Suppressor macrophage (primary cell): ENCODE results near the gene GJA1.

Source experiments
- DNase-seq, 4 experiments: peaks; one replicate each; pipeline ENCODE4 v3.0.0-alpha.2; 2020 to 2022

GJA1 gene

DNA sequence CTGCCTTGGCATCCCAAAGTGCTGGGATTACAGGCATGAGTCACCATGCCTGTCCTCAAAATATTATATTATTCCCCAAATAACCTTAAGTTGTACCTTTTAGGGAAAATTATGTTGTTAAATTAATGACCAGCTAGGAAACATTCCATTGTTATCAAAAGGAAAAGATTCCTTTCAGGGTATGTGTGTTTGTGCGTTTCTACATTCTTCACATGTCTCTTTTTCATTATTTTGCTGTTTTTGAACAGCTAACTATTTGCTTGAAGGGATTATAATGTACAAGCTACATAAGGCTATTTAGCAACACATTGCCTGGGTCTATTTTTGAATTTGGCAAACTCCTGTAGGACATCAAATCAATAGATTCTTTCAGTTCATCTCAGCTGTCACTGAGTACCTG lies 57.1 kb downstream of the GJA1 start:
- DNase-seq: no peak

DNA sequence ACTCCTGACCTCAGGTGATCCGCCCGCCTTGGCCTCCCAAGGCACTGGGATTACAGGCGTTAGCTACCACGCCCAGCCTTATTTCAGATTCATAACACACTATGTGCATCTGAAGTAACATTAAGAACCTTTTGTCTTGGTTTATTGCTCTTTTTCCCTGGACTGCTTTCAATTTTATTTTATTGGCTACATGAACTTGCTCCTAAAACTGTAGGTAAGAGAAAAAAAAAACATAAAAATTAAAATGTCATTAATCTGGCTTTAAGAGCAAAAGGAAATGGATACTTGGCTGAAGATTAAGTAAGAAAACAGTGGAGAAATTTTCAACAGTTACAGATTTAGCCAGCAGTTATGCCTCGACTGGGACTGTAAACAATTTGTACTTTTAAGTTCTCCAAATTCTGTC lies 62.5 kb downstream of the GJA1 start:
- no peak for DNase-seq

DNA sequence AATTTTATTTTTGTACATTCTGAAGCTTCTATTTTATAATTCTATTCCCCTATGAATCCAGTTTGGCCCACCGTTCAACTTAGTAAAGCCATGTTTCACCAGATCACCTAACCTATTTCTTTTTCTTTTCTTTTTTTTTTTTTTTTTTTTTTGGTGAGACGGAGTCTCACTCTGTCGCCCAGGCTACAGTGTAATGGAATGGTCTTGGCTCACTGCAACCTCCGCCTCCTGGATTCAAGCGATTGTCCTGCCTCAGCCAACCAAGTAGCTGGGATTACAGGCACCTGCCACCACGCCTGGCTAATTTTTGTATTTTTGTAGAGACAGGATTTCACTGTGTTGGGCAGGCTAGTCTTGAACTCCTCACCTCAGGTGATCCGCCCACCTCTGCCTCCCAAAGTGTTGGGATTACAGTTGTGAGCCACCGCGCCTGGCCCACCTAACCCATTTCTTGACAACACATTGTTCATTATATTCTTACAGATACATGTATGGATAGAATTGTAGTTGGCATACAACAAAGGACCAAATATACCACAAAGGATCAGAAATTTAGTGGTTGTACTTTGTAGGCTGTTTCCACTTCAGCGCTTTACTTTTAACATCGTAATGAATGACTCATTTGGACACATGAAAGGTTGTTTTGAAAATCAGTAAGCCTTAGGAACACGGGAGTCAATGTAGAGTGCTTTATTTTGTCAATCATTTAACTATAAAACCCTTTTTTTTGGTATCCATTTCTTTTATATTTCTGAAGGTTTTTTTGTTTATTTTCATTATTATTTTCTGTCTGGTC lies 63.2 kb downstream of the GJA1 start:
- no peak for DNase-seq
